HuH-7 (cell line): Measurements from ENCODE around the gene SLC7A4.
"Not testable (repeated sequence)": the region's sequence is repeated elsewhere in the genome, so short reads cannot be mapped to it uniquely, and the experiment has no call there.

Experiments used
- DNase-seq: peaks from one replicate; pipeline ENCODE4 v3.0.0; 2011; ENCODE audit warnings: low spot score

SLC7A4 gene

DNA sequence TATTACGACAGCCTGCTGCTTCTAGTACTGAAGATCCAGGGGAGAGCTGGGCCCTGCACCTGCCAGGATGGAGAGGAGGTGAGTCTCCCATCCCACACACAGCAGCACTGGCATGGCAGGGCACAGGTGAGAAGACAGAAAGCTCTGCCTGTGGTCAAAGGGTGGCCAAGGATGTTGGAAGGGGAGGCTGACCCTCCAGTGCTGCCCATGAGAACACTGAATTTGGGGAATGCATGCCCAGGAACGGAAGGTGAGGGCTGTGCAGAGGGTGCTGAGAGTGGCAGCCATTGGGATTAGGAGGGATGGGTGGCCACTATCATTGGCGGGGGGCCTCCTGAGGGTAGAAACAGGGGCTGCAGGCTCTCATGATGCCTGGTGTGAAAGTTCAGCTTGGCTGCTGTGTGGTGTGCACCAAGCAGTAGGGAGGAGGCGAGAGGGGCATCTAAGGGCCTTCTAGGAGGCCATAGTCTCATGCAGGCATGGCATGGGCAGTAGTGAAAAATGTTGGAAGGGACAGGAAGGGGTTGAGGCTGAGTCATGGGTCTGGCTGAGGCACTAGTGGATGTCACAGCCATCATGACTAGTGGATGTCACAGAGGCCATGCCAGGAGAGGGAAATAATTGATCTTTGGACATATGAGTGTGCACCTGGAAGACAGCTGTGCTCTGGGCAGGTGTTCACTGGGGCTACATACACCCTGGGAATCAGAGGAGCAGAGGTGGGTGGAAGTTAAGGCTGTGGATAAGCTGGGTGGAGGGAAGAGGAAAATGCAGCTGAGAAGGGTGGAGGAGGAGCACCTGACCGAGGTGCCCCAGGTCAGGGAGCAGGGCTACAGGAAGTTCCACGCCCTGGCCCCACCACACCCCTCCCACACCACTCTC lies 10.9 kb upstream of the SLC7A4 start:
- DNase-seq = no peak

DNA sequence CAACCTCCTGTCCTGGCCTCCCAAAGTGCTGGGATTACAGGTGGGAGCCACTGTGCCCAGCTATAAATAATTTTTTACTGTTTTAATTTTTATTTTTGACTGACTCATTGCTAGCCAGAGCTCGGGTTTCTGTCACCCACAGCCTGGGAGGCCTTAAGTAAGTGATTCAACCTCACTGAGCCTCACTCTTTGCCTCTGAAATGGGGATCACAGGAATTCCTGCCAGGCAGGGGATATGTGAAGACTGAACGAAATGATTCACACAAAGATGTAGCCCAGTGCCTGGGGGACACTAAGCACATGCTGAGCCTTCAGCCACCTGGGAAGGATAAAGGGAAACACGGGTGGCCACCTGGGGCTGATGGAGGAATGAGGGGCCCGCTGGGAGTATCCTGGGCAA lies 9.6 kb upstream of the SLC7A4 start:
- DNase-seq = no peak

- not testable (repeated sequence) for DNase-seq
These were observed 6.8 kb upstream of the SLC7A4 start for GRCh38 chr22:21039158-21039557.

- DNase-seq = no peak
These were observed 6.0 kb upstream of the SLC7A4 start for GRCh38 chr22:21038405-21038804.

DNA sequence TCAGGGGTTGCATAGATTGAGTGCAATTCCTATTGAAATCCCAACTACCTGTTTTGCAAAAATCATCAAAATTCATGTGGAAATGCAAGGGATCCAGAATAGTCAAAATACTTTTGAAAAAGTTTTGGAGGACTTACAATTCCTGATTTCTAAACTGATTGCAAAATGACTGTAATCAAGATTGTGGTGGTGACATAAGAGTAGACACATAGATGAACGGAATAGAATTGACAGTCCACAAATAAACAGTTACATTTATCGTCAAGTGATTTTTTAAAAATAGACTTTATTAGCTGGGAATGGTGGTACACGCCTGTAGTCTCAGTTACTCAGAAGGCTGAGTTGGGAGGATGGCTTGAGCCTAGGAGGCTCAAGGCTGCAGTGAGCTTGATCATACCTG lies 2.6 kb upstream of the SLC7A4 start:
- no peak for DNase-seq

DNA sequence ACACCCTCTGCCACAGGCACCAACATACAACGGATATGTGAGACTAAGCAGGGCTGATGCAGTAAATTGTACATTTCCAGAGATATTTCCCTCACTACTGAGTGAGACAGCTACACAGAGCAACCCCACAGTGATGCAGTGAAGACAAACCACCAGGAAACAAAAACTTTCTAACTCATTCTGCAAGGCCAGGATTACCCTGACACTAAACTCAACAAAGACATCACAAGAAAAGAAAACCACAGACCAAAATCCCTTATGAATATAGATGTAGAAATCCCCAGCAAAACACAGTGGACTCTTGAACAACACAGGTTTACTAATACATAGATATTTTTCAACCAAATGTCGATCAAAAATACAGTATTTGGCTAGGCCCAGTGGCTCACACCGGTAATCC lies 1.5 kb upstream of the SLC7A4 start:
- DNase-seq = no peak

DNA sequence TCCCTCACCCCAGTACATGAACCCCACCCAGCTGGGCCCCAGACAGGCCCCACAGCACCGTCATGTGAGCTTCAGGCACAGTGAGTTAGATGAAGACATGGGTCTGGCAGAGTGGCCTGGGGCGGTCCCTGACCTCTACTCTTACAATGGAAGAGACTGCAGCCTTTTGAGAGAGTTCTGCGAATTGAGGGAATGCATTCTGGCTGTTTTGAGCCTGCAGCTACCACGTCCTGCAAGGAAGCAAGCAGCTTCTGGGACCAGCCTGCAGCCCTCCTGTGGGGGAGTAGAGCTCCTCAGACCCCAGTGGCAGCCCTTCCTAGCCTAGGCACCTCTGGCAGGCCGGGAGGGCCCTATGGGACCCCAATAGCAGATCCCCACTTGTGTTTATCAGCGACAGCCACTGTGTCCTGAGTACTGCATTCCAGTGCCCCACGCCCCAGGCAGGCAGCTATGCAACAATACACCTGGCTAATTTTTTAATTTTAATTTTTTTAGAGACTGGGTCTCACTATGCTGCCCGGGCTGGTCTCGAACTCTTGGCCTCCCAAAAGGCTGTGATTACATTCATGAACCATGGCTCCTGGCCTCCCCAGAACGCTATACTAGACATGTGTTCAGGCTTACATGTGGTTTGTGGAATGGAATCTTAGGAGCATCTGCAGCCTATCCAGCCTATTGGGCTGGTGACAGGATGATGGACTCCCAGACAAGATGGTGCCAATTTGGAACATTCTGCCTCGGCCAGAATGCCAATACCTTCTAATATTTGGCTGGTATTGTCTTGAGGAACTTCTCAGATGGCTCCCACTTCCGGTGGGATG lies 717 bp upstream of the SLC7A4 start:
- DNase-seq = no peak

DNA sequence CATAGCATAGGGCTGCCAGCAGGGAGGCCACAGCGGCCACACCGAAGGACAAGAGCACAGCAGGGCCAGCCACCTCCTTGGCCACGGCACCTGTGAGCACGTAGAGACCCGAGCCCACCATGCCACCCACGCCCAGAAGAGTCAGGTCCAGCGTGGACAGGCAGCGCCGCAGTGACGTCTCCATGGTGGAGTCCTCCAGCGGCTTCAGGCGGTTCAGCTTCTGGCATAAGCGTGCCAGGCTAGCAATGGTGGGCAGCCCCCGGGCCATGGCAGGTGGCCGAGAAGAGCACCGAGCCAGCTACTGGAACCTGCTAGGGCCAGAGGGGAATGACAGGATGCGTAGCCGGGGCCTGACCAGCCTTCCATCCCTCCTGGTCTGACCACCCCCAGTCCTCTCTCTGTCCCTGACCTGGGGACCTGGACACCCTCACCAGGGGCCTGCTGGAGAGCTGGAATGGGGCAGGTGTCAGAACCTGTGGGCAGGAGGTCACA lies 770 bp downstream of the SLC7A4 start:
- no peak for DNase-seq

GRCh38 chr22:21030621-21031544 lies 1.5 kb downstream of the SLC7A4 start:
- DNase-seq = no peak

- DNase-seq = no peak
These were observed 2.3 kb downstream of the SLC7A4 start for GRCh38 chr22:21030032-21030431.

GRCh38 chr22:21029486-21030025 lies 2.8 kb downstream of the SLC7A4 start:
- DNase-seq = no peak

DNA sequence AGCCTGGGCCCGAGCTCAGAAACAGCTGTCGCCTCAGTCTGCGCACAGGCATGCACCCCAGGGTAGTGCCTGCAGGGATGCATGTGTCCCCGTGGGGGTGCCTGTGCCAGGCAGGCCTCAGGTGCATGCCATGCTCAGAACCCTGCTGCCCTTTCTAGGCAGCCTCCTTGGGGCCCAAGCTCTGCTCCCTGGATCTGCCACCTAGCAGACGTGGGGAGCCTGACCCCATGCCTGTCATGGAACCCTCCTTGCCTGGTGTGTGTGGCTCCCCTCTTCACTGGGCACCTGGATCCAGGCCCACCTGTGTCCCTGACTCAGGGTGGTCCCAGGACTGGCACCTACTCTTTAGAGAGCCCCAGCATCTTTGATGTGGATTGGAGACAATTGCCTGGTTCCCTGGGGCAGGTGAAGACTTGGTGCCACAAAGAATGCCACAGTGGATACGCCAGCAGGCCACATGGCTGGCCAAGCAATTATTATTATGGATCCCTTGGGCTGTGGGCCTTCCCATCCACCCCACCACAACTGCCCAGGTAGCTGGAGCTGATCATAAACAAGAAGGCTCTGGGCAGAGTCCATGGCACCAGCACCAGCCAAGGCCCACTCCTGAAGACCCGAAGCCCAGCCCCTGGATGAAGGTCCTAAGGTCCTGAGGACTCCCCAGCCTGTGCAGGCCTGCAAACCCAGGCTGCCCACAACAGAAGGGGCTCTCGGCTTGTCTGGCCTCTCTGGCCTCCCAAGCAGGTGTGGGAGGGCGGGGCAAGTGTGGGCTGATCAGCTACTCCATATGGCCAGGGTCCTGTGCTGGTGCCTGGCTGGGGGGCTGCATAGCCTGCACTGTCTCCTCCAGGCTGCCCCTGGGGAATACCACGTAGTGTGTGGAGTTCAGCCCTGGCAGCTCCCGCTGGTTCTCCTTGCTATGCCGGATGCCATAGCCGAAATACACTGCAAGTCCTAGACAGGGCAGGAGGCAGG lies 3.8 kb downstream of the SLC7A4 start:
- DNase-seq = no peak

GRCh38 chr22:21026783-21027692 lies 5.3 kb downstream of the SLC7A4 start:
- DNase-seq = no peak

DNA sequence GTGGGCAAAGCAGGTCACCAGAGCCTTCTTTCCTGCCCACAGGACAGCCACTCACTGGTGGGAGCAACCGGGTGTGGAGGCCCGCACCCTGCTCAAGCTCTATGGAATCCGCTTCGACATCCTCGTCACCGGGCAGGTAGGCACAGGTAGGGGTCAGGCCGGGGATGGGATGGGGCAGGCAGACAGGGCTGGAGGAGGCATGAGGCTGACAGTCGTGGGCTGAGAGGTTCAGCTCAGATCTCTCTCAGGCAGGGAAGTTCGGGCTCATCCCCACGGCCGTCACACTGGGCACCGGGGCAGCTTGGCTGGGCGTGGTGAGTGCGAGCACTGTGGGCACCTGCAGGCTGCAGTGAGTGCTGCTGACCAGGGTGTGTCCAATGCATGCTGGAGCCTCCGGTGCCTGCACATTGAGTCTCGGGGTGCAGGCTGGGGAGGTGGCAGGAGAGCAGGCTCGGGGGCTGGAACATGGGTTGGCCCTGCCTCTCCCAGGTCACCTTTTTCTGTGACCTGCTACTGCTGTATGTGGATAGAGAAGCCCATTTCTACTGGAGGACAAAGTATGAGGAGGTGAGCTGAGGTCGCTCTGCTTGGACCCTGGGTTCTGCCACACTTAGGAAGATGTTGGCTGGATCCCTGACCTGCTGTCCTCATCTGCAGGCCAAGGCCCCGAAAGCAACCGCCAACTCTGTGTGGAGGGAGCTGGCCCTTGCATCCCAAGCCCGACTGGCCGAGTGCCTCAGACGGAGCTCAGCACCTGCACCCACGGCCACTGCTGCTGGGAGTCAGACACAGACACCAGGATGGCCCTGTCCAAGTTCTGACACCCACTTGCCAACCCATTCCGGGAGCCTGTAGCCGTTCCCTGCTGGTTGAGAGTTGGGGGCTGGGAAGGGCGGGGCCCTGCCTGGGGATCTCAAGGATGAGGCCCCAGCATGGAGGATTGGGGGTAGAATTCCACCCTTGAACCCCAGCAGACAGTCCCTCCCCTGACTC lies 6.3 kb downstream of the SLC7A4 start:
- DNase-seq = no peak

GRCh38 chr22:21025266-21025665 lies 7.1 kb downstream of the SLC7A4 start:
- DNase-seq = no peak

DNA sequence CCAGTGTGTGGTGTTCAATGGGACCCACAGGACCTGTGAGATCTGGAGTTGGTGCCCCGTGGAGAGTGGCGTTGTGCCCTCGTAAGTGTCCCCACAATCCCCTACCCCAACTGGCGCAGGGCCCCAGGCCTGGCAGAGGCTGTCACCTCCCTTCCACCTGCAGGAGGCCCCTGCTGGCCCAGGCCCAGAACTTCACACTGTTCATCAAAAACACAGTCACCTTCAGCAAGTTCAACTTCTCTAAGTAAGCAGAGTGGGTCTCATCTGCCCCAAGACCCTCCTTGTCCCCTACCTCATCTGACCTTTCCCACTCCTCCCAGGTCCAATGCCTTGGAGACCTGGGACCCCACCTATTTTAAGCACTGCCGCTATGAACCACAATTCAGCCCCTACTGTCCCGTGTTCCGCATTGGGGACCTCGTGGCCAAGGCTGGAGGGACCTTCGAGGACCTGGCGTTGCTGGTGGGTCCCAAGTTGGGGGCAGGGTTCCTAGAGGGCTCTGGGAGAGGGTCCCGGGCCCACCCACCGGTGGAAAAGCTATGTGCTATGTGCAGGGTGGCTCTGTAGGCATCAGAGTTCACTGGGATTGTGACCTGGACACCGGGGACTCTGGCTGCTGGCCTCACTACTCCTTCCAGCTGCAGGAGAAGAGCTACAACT lies 9.3 kb downstream of the SLC7A4 start:
- DNase-seq = no peak

GRCh38 chr22:21022507-21022906 lies 9.9 kb downstream of the SLC7A4 start:
- no peak for DNase-seq
